NCI-H524 (cell line): ENCODE results near the gene VWA5B1.
"Not testable (repeated sequence)": the region's sequence is repeated elsewhere in the genome, so short reads cannot be mapped to it uniquely, and the experiment has no call there.

ENCODE experiments used
- DNase-seq, 2 experiments: peaks; one replicate each; lab custom pipeline; 2025; lab: John Stamatoyannopoulos, UW

Gene VWA5B1

GRCh38 chr1:20280906-20281305, 9.8 kb upstream of the VWA5B1 start:
- DNase-seq, result no peak

GRCh38 chr1:20281801-20282200, 8.9 kb upstream of the VWA5B1 start:
- DNase-seq, result peak in 1 of 2 experiments; percentile 70

GRCh38 chr1:20282533-20282932, 8.1 kb upstream of the VWA5B1 start:
- DNase-seq, result peak in 1 of 2 experiments; percentile 69

- no peak for DNase-seq
These were observed 6.6 kb upstream of the VWA5B1 start for GRCh38 chr1:20284046-20284445.

GRCh38 chr1:20284625-20285024, 6.0 kb upstream of the VWA5B1 start:
- DNase-seq, result no peak

- DNase-seq, result no peak
These were observed 5.2 kb upstream of the VWA5B1 start for GRCh38 chr1:20285510-20285909.

- DNase-seq, result not testable (repeated sequence)
These were observed 3.0 kb upstream of the VWA5B1 start for GRCh38 chr1:20287696-20288095.

GRCh38 chr1:20291645-20292084, 990 bp downstream of the VWA5B1 start:
- DNase-seq, result peak in 1 of 2 experiments; percentile 22

GRCh38 chr1:20298626-20299025, 8.0 kb downstream of the VWA5B1 start:
- no peak for DNase-seq

- no peak for DNase-seq
These were observed 10.9 kb downstream of the VWA5B1 start for GRCh38 chr1:20301463-20302107.

- no peak for DNase-seq
These were observed 11.4 kb downstream of the VWA5B1 start for GRCh38 chr1:20302108-20302471.

- no peak for DNase-seq
These were observed 16.4 kb downstream of the VWA5B1 start for GRCh38 chr1:20307026-20307425.

- DNase-seq, result no peak
These were observed 17.9 kb downstream of the VWA5B1 start for GRCh38 chr1:20308569-20308968.

- no peak for DNase-seq
These were observed 20.6 kb downstream of the VWA5B1 start for GRCh38 chr1:20311289-20311688.

GRCh38 chr1:20312310-20312709, 21.6 kb downstream of the VWA5B1 start:
- DNase-seq, result no peak

- no peak for DNase-seq
These were observed 22.1 kb downstream of the VWA5B1 start for GRCh38 chr1:20312818-20313217.

GRCh38 chr1:20317471-20317870, 26.8 kb downstream of the VWA5B1 start:
- no peak for DNase-seq

- no peak for DNase-seq
These were observed 27.8 kb downstream of the VWA5B1 start for GRCh38 chr1:20318521-20318920.

GRCh38 chr1:20318971-20319370, 28.3 kb downstream of the VWA5B1 start:
- no peak for DNase-seq

GRCh38 chr1:20319456-20320220, 29.0 kb downstream of the VWA5B1 start:
- DNase-seq, result no peak

- DNase-seq, result no peak
These were observed 30.0 kb downstream of the VWA5B1 start for GRCh38 chr1:20320704-20321103.

GRCh38 chr1:20321573-20321972, 30.9 kb downstream of the VWA5B1 start:
- no peak for DNase-seq

GRCh38 chr1:20322081-20322824, 31.6 kb downstream of the VWA5B1 start:
- DNase-seq, result no peak
